PFSK-1 (cell line): ENCODE results near the gene NXPH1.

Source experiments
- FOXP2 ChIP-seq: optimal IDR thresholded peaks from 2 replicates; pipeline ENCODE3; 2011; ENCODE audit warnings: borderline replicate concordance, control low read depth, inconsistent platforms; ENCODE audit not compliant: insufficient read depth; ENCODE audit errors: extremely low read length, extremely low read depth
- POLR2AphosphoS5 ChIP-seq: IDR thresholded peaks from 2 replicates; pipeline ENCODE4 v1.6.1; 2012; ENCODE audit warnings: low read depth, mild to moderate bottlenecking, control low read depth, low read length, moderate library complexity
- REST ChIP-seq, 2 experiments: IDR thresholded peaks; 2 replicates each; pipeline versions ENCODE4 v1.6.1 to v1.8.0; 2011 to 2012; ENCODE audit warnings: low read depth in 2 of 2, low read length in 2 of 2, control low read depth in 1 of 2, inconsistent platforms in 1 of 2, mild to moderate bottlenecking in 1 of 2, moderate library complexity in 1 of 2; ENCODE audit not compliant: insufficient read depth in 1 of 2
- SIN3A ChIP-seq: IDR thresholded peaks from 2 replicates; pipeline ENCODE4 v1.6.1; 2012; ENCODE audit warnings: mild to moderate bottlenecking, low read length, moderate library complexity, borderline replicate concordance; ENCODE audit not compliant: insufficient read depth
- TAF1 ChIP-seq: IDR thresholded peaks from 2 replicates; pipeline ENCODE4 v1.6.1; 2012; ENCODE audit warnings: low read length, control low read depth, borderline replicate concordance; ENCODE audit not compliant: insufficient read depth

NXPH1 gene

GRCh38 chr7:8564281-8564680 lies 130.9 kb downstream of the NXPH1 start:
- TF ChIP-seq FOXP2 (no peak), POLR2AphosphoS5 (no peak), TAF1 (no peak), REST (IDR thresholded peaks at IDR 0.05; ENCODE audit: insufficient read depth in 1 of 2, low read depth in 2 of 2, low read length in 2 of 2) (no peak), SIN3A (no peak)

- no peak for TF ChIP-seq FOXP2
- no peak for TF ChIP-seq REST (IDR thresholded peaks at IDR 0.05; ENCODE audit: insufficient read depth in 1 of 2, low read depth in 2 of 2, low read length in 2 of 2)
- TF ChIP-seq TAF1: no peak
- no peak for TF ChIP-seq POLR2AphosphoS5
- TF ChIP-seq SIN3A: no peak
Measured at GRCh38 chr7:8566016-8566415, 132.6 kb downstream of the NXPH1 start.

- no peak for TF ChIP-seq FOXP2
- TF ChIP-seq TAF1: no peak
- TF ChIP-seq SIN3A: no peak
- no peak for TF ChIP-seq REST (IDR thresholded peaks at IDR 0.05; ENCODE audit: insufficient read depth in 1 of 2, low read depth in 2 of 2, low read length in 2 of 2)
- no peak for TF ChIP-seq POLR2AphosphoS5
Measured at GRCh38 chr7:8567626-8568025, 134.2 kb downstream of the NXPH1 start.

GRCh38 chr7:8579661-8580194 lies 146.3 kb downstream of the NXPH1 start:
- TF ChIP-seq REST (IDR thresholded peaks at IDR 0.05; ENCODE audit: insufficient read depth in 1 of 2, low read depth in 2 of 2, low read length in 2 of 2): no peak
- no peak for TF ChIP-seq SIN3A
- no peak for TF ChIP-seq TAF1
- no peak for TF ChIP-seq POLR2AphosphoS5
- no peak for TF ChIP-seq FOXP2

GRCh38 chr7:8581842-8582241 lies 148.4 kb downstream of the NXPH1 start:
- TF ChIP-seq POLR2AphosphoS5 (no peak), FOXP2 (no peak), TAF1 (no peak), REST (IDR thresholded peaks at IDR 0.05; ENCODE audit: insufficient read depth in 1 of 2, low read depth in 2 of 2, low read length in 2 of 2) (no peak), SIN3A (no peak)
